H9 (cell line): ENCODE data around the gene FUCA1. TPM values are rescaled to one million over a fixed set of nuclear protein-coding genes. Genes with fewer than 3 reads are reported as not detected.

ENCODE experiments used
- DNase-seq: peaks from one replicate; pipeline ENCODE4 v3.0.0-alpha.2; 2017
- H2AFZ ChIP-seq: one replicate; pipeline ENCODE4 v1.6.1; 2013; ENCODE audit warnings: mild to moderate bottlenecking, low read length, control low read depth, moderate library complexity
- H2AK5ac ChIP-seq: 2 replicates; pipeline ENCODE4 v1.6.1; 2013; ENCODE audit warnings: low read length, control low read depth, mixed read lengths; ENCODE audit not compliant: insufficient read length
- H2BK120ac ChIP-seq: one replicate; pipeline ENCODE4 v1.6.1; 2013; ENCODE audit warnings: low read depth, mild to moderate bottlenecking, low read length, control low read depth, inconsistent platforms; ENCODE audit not compliant: poor library complexity, severe bottlenecking
- H2BK12ac ChIP-seq: 2 replicates; pipeline ENCODE4 v1.6.1; 2013; ENCODE audit warnings: low read length, control low read depth, mixed read lengths, low read depth; ENCODE audit not compliant: insufficient read length
- H2BK15ac ChIP-seq: 2 replicates; pipeline ENCODE4 v1.6.1; 2013; ENCODE audit warnings: low read depth, low read length, control low read depth
- H2BK20ac ChIP-seq: one replicate; pipeline ENCODE4 v1.6.1; 2013; ENCODE audit warnings: low read depth, mild to moderate bottlenecking, low read length, control low read depth, inconsistent platforms; ENCODE audit not compliant: poor library complexity, severe bottlenecking
- H2BK5ac ChIP-seq: 2 replicates; pipeline ENCODE4 v1.6.1; 2013; ENCODE audit warnings: low read length, control low read depth, mixed read lengths; ENCODE audit not compliant: insufficient read length
- H3K14ac ChIP-seq: 2 replicates; pipeline ENCODE4 v1.6.1; 2013; ENCODE audit warnings: low read length, control low read depth; ENCODE audit not compliant: insufficient read depth
- H3K18ac ChIP-seq: 2 replicates; pipeline ENCODE4 v1.6.1; 2013; ENCODE audit warnings: low read depth, mild to moderate bottlenecking, mixed read lengths, low read length, control low read depth; ENCODE audit not compliant: insufficient read length
- H3K23ac ChIP-seq: 2 replicates; pipeline ENCODE4 v1.6.1; 2013; ENCODE audit warnings: low read length, control low read depth, mixed read lengths, low read depth; ENCODE audit not compliant: insufficient read length
- H3K23me2 ChIP-seq: 2 replicates; pipeline ENCODE4 v1.6.1; 2013; ENCODE audit warnings: low read depth, mild to moderate bottlenecking, mixed read lengths, low read length, control low read depth; ENCODE audit not compliant: insufficient read length, poor library complexity, severe bottlenecking
- H3K27ac ChIP-seq: 2 replicates; pipeline ENCODE4 v1.5.1; 2013; ENCODE audit warnings: low read length, control low read depth, mixed read lengths, low read depth; ENCODE audit not compliant: insufficient read length
- H3K27me3 ChIP-seq: 2 replicates; pipeline ENCODE4 v1.6.1; 2013; ENCODE audit warnings: low read length, control low read depth, inconsistent platforms; ENCODE audit not compliant: insufficient read depth
- H3K4ac ChIP-seq: 2 replicates; pipeline ENCODE4 v1.6.1; 2013; ENCODE audit warnings: low read depth, mild to moderate bottlenecking, control low read depth, inconsistent platforms, low read length, moderate library complexity
- H3K4me1 ChIP-seq: 2 replicates; pipeline ENCODE4 v1.6.1; 2013; ENCODE audit warnings: low read length, control low read depth, inconsistent platforms; ENCODE audit not compliant: insufficient read depth
- H3K4me2 ChIP-seq: 2 replicates; pipeline ENCODE4 v1.6.1; 2013; ENCODE audit warnings: low read length, control low read depth, mixed read lengths; ENCODE audit not compliant: insufficient read length, insufficient read depth
- H3K56ac ChIP-seq: 2 replicates; pipeline ENCODE4 v1.6.1; 2013; ENCODE audit warnings: low read depth, mild to moderate bottlenecking, mixed read lengths, low read length, control low read depth; ENCODE audit not compliant: insufficient read length
- H3K79me1 ChIP-seq: 2 replicates; pipeline ENCODE4 v1.6.1; 2013; ENCODE audit warnings: low read depth, mild to moderate bottlenecking, moderate library complexity, low read length, control low read depth, inconsistent platforms; ENCODE audit not compliant: insufficient read depth, poor library complexity, severe bottlenecking
- H3K79me2 ChIP-seq: 2 replicates; pipeline ENCODE4 v1.6.1; 2013; ENCODE audit warnings: low read length, control low read depth, inconsistent platforms; ENCODE audit not compliant: insufficient read depth
- H3K9ac ChIP-seq: 2 replicates; pipeline ENCODE4 v1.6.1; 2013; ENCODE audit warnings: low read length, control low read depth, mixed read lengths; ENCODE audit not compliant: insufficient read length; ENCODE audit errors: extremely low read depth
- H3K9me3 ChIP-seq: one replicate; pipeline ENCODE4 v1.6.1; 2013; ENCODE audit warnings: low read depth, low read length, inconsistent platforms; ENCODE audit not compliant: control insufficient read depth
- H3T11ph ChIP-seq: one replicate; pipeline ENCODE4 v1.6.1; 2013; ENCODE audit warnings: mild to moderate bottlenecking, low read length, control low read depth, inconsistent platforms
- H4K20me1 ChIP-seq: one replicate; pipeline ENCODE4 v1.6.1; 2013; ENCODE audit not compliant: control insufficient read depth, insufficient read length, insufficient read depth
- H4K5ac ChIP-seq: 2 replicates; pipeline ENCODE4 v1.6.1; 2013; ENCODE audit warnings: low read depth, mild to moderate bottlenecking, mixed read lengths, low read length, control low read depth; ENCODE audit not compliant: insufficient read length
- H4K8ac ChIP-seq: replicated peaks from 2 replicates; pipeline ENCODE4 v1.6.1; 2013; ENCODE audit warnings: low read length, control low read depth, mixed read lengths, low read depth; ENCODE audit not compliant: insufficient read length
- H4K91ac ChIP-seq: 2 replicates; pipeline ENCODE4 v1.6.1; 2013; ENCODE audit warnings: low read depth, mild to moderate bottlenecking, moderate library complexity, mixed read lengths, low read length, control low read depth; ENCODE audit not compliant: insufficient read length
- H3K27ac Mint-ChIP-seq, 3 experiments: 2 replicates in 2 of 3; 3 replicates in 1 of 3; pipeline ENCODE4 v1.8.0; 2020 to 2021; ENCODE audit warnings: mixed read lengths in 3 of 3, mild to moderate bottlenecking in 1 of 3, moderate library complexity in 1 of 3
- H3K27me3 Mint-ChIP-seq: 2 replicates; pipeline ENCODE4 v1.8.0; 2021; ENCODE audit warnings: low read depth, mild to moderate bottlenecking, moderate library complexity, mixed read lengths
- H3K36me3 Mint-ChIP-seq, 3 experiments: 2 replicates in 2 of 3; 3 replicates in 1 of 3; pipeline ENCODE4 v1.8.0; 2020 to 2021; ENCODE audit warnings: low read depth in 3 of 3, mixed read lengths in 3 of 3; ENCODE audit not compliant: insufficient read depth in 1 of 3
- H3K4me1 Mint-ChIP-seq, 2 experiments: 2 replicates each; pipeline ENCODE4 v1.8.0; 2020; ENCODE audit warnings: mixed read lengths in 2 of 2
- H3K4me3 Mint-ChIP-seq, 2 experiments: 2 replicates in 1 of 2; 3 replicates in 1 of 2; pipeline ENCODE4 v1.8.0; 2020 to 2021; ENCODE audit warnings: mild to moderate bottlenecking in 2 of 2, mixed read lengths in 2 of 2, moderate library complexity in 1 of 2
- H3K9me3 Mint-ChIP-seq, 2 experiments: 2 replicates in 1 of 2; 3 replicates in 1 of 2; pipeline ENCODE4 v1.8.0; 2020; ENCODE audit warnings: mild to moderate bottlenecking in 2 of 2, mixed read lengths in 2 of 2, moderate library complexity in 1 of 2
- CTCF ChIP-seq: fragments of 200-600 bp; sonication (generic); conservative IDR thresholded peaks from 3 replicates; pipeline ENCODE4 v1.8.0; 2021; ENCODE audit warnings: antibody characterized with exemption, mild to moderate bottlenecking
- WGBS: extraction: QIAGEN DNeasy Blood & Tissue Kit; methylation state at CpG from one replicate; pipeline ENCODE4 v1.1.7; 2013; ENCODE audit warnings: missing lambda C conversion rate, low lambda C conversion rate, mixed read lengths; ENCODE audit not compliant: insufficient read length; ENCODE audit errors: extremely low coverage; 5-methylcytosine and 5-hydroxymethylcytosine counted together
- total RNA-seq: library from RNA; stranded (reverse); gene quantifications from 2 replicates; pipeline ENCODE4 v1.2.1, GENCODE V29; 2021

FUCA1 gene
- total RNA-seq, 1 experiment from 2014 or later: 9.1 TPM

GRCh38 chr1:23843644-23844043, 24.4 kb downstream of the FUCA1 start:
- no peak overlapping the region for H2BK120ac ChIP-seq
- H3K18ac ChIP-seq: no peak overlapping the region
- H3K36me3 Mint-ChIP-seq: peaks cover 15 to 23% (median 20%) of the 10 kb centered on the region in 3 experiments
- H3K4me1 Mint-ChIP-seq: 0 out of 4 replicates have a peak, but pooled peaks cover 0 to under 1% of the 10 kb centered on the region in 2 experiments
- H3K23me2 ChIP-seq: no peaks in the 10 kb centered on the region
- WGBS: no CpG with 5 or more reads among the region's 5 CpGs
- no peak overlapping the region for H3K27ac Mint-ChIP-seq
- H3K79me1 ChIP-seq: no peaks in the 10 kb centered on the region
- no peaks in the 10 kb centered on the region for H3K9me3 ChIP-seq
- no peak overlapping the region for H4K8ac ChIP-seq
- no peak overlapping the region for H2BK12ac ChIP-seq
- H3K9me3 Mint-ChIP-seq: peaks cover 9 to 17% of the 10 kb centered on the region in 2 experiments; a peak in 4 of 5 replicates
- no peaks in the 10 kb centered on the region for H3K4me1 ChIP-seq
- H3K27me3 ChIP-seq: no peaks in the 10 kb centered on the region
- H2AFZ ChIP-seq: no peak overlapping the region
- H3K23ac ChIP-seq: no peak overlapping the region
- no peak overlapping the region for H4K91ac ChIP-seq
- no peak overlapping the region for H3K4me3 Mint-ChIP-seq
- no peak overlapping the region for H3T11ph ChIP-seq
- no peak overlapping the region for H3K9ac ChIP-seq
- H2AK5ac ChIP-seq: no peak overlapping the region
- H2BK20ac ChIP-seq: no peak overlapping the region
- no peak overlapping the region for H3K27ac ChIP-seq
- no peak for DNase-seq
- H3K56ac ChIP-seq: no peak overlapping the region
- no peaks in the 10 kb centered on the region for H4K20me1 ChIP-seq
- no peak overlapping the region for H4K5ac ChIP-seq
- H3K79me2 ChIP-seq: no peaks in the 10 kb centered on the region
- no peak overlapping the region for H2BK15ac ChIP-seq
- peaks cover 12% of the 10 kb centered on the region for H3K27me3 Mint-ChIP-seq
- TF ChIP-seq CTCF: no peak
- no peak overlapping the region for H3K4ac ChIP-seq
- H3K14ac ChIP-seq: no peak overlapping the region
- no peak overlapping the region for H2BK5ac ChIP-seq
- H3K4me2 ChIP-seq: no peak overlapping the region
